Right ventricle myocardium superior (tissue), 1 donor: ENCODE data around the gene FTHL17. TPM values are rescaled to one million over a fixed set of nuclear protein-coding genes. Genes with fewer than 3 reads are reported as not detected.

Experiments
- ATAC-seq: fragments of 200-7000 bp; cut with Tn5 transposase; one replicate; pipeline ENCODE4 v1.9.1; 2020; ENCODE audit warnings: mild to moderate bottlenecking; ENCODE audit not compliant: poor library complexity
- DNase-seq: peaks from one replicate; pipeline ENCODE4 v3.0.0-alpha.2; 2020
- intact Hi-C: fragments of 100-400 bp; cut with DNase I; formaldehyde crosslinking; loops from one replicate; pipeline ENCODE4 v1.11.2; 2022
- long read RNA-seq: library from polyadenylated mRNA; unstranded; transcript quantifications from one replicate; pipeline ENCODE4 v2.0.0, GENCODE V29; 2021
- total RNA-seq: library from RNA; stranded (reverse); fragmentation: NEBNext Ultra II Directional; extraction: Animal tissue kit (Norgen Biotek cat#: 25700); gene quantifications from one replicate; pipeline ENCODE4 v1.2.1, GENCODE V29; 2021
- donor health status: DM: no; HTN: yes; CAD: no; lungs with severe emphysema.

The FTHL17 gene
- not detected for total RNA-seq
- long read RNA-seq: 0 reads

GRCh38 chrX:31071725-31072124 lies at the start of gene FTHL17:
FTHL17 (minus strand) TSS chrX:31072041; CDS start chrX:31071953, 88 bp downstream.
- no peak for DNase-seq
- no peak for ATAC-seq
- intact Hi-C loops: no loop called here

- ATAC-seq (no peak), DNase-seq (no peak)
- intact Hi-C loops: no loop called here
These were observed 45.4 kb upstream of the FTHL17 start for GRCh38 chrX:31117266-31117665.

GRCh38 chrX:31115398-31115797 lies 43.6 kb upstream of the FTHL17 start:
- DNase-seq (no peak), ATAC-seq (no peak)
- intact Hi-C loops: no loop called here

GRCh38 chrX:31114858-31115257 lies 43.0 kb upstream of the FTHL17 start:
- ATAC-seq (no peak), DNase-seq (no peak)
- intact Hi-C loops: no loop called here

- no peak for DNase-seq
- no peak for ATAC-seq
- intact Hi-C loops: no loop called here
These were observed 40.6 kb upstream of the FTHL17 start for GRCh38 chrX:31112226-31112999.

GRCh38 chrX:31110657-31111056 lies 38.8 kb upstream of the FTHL17 start:
- DNase-seq (no peak), ATAC-seq (no peak)
- intact Hi-C loops: no loop called here

GRCh38 chrX:31099536-31100090 lies 27.8 kb upstream of the FTHL17 start:
- no peak for ATAC-seq
- DNase-seq: no peak
- intact Hi-C loops: no loop called here

GRCh38 chrX:31098079-31098478 lies 26.2 kb upstream of the FTHL17 start:
- no peak for ATAC-seq
- intact Hi-C loops: no loop called here
- no peak for DNase-seq

GRCh38 chrX:31093639-31093975 lies 21.8 kb upstream of the FTHL17 start:
- intact Hi-C loops: no loop called here
- no peak for DNase-seq

GRCh38 chrX:31092970-31093638 lies 21.3 kb upstream of the FTHL17 start:
- intact Hi-C loops: no loop called here
- DNase-seq: no peak

More at GRCh38 chrX:31093639-31093975, 21.8 kb upstream of the FTHL17 start:
- ATAC-seq: no peak

GRCh38 chrX:31092476-31092875 lies 20.6 kb upstream of the FTHL17 start:
- intact Hi-C loops: no loop called here
- DNase-seq (no peak), ATAC-seq (no peak)

More at GRCh38 chrX:31092970-31093638, 21.3 kb upstream of the FTHL17 start:
- ATAC-seq: no peak

GRCh38 chrX:31091819-31092218 lies 20.0 kb upstream of the FTHL17 start:
- ATAC-seq (no peak), DNase-seq (no peak)
- intact Hi-C loops: no loop called here

- ATAC-seq: no peak
These were observed 2.7 kb upstream of the FTHL17 start for GRCh38 chrX:31074522-31074921.

GRCh38 chrX:31071262-31071661 lies 579 bp downstream of the FTHL17 start:
- DNase-seq: no peak
- intact Hi-C loops: no loop called here
- no peak for ATAC-seq

More at GRCh38 chrX:31074522-31074921, 2.7 kb upstream of the FTHL17 start:
- DNase-seq: no peak
- intact Hi-C loops: no loop called here

GRCh38 chrX:31070057-31070468 lies 1.8 kb downstream of the FTHL17 start:
- ATAC-seq: no peak
- no peak for DNase-seq
- intact Hi-C loops: no loop called here

- no peak for ATAC-seq
- intact Hi-C loops: no loop called here
- DNase-seq: no peak
These were observed 8.7 kb downstream of the FTHL17 start for GRCh38 chrX:31063114-31063513.

- intact Hi-C loops: no loop called here
- ATAC-seq (no peak), DNase-seq (no peak)
These were observed 10.8 kb downstream of the FTHL17 start for GRCh38 chrX:31061091-31061490.

GRCh38 chrX:31060016-31060415 lies 11.8 kb downstream of the FTHL17 start:
- ATAC-seq (no peak), DNase-seq (no peak)
- intact Hi-C loops: no loop called here

GRCh38 chrX:31058284-31058683 lies 13.6 kb downstream of the FTHL17 start:
- ATAC-seq: no peak
- intact Hi-C loops: no loop called here
- DNase-seq: no peak

- intact Hi-C loops: no loop called here
- DNase-seq (no peak), ATAC-seq (no peak)
These were observed 14.2 kb downstream of the FTHL17 start for GRCh38 chrX:31057691-31058090.
